DOHH2 (cell line): ENCODE results near the gene GALNS.

Experiments used
- H3F3A ChIP-seq: fragments of 200-600 bp; sonication (generic), shearing (Covaris generic); 2 replicates; pipeline ENCODE4 v1.6.0; 2016; ENCODE audit warnings: antibody characterized with exemption, mild to moderate bottlenecking; ENCODE audit not compliant: control insufficient read depth, insufficient read depth
- H3K27ac ChIP-seq: fragments of 200-600 bp; sonication (generic); 2 replicates; pipeline ENCODE4 v1.5.1; 2014; ENCODE audit warnings: low read depth, mild to moderate bottlenecking, low read length, moderate library complexity
- H3K27me3 ChIP-seq: fragments of 200-600 bp; sonication (generic); 2 replicates; pipeline ENCODE4 v1.6.1; 2014; ENCODE audit warnings: mild to moderate bottlenecking, low read length, mixed read lengths; ENCODE audit not compliant: control insufficient read depth
- H3K36me3 ChIP-seq: fragments of 200-600 bp; sonication (generic); 2 replicates; pipeline ENCODE4 v1.6.1; 2014; ENCODE audit warnings: mild to moderate bottlenecking, low read length, moderate library complexity, mixed read lengths; ENCODE audit not compliant: control insufficient read depth
- H3K4me1 ChIP-seq: fragments of 200-600 bp; sonication (generic); 2 replicates; pipeline ENCODE4 v1.6.1; 2014; ENCODE audit warnings: mild to moderate bottlenecking, low read length, mixed read lengths; ENCODE audit not compliant: control insufficient read depth
- H3K4me2 ChIP-seq: fragments of 200-600 bp; sonication (generic); 2 replicates; pipeline ENCODE4 v1.6.0; 2014; ENCODE audit warnings: mild to moderate bottlenecking, low read length, moderate library complexity
- H3K4me3 ChIP-seq: fragments of 200-600 bp; sonication (generic); 2 replicates; pipeline ENCODE4 v1.5.1; 2014; ENCODE audit warnings: mild to moderate bottlenecking, low read length, mixed read lengths
- H3K79me2 ChIP-seq: fragments of 200-600 bp; sonication (generic); 2 replicates; pipeline ENCODE4 v1.6.1; 2014; ENCODE audit warnings: mild to moderate bottlenecking, low read length, mixed read lengths; ENCODE audit not compliant: control insufficient read depth
- H3K9me2 ChIP-seq: fragments of 200-600 bp; sonication (generic); replicated peaks from 2 replicates; pipeline ENCODE4 v1.6.1; 2014; ENCODE audit warnings: mild to moderate bottlenecking, low read length, mixed read lengths; ENCODE audit not compliant: control insufficient read depth
- H3K9me3 ChIP-seq: fragments of 200-600 bp; sonication (generic); 2 replicates; pipeline ENCODE4 v1.6.1; 2014; ENCODE audit warnings: antibody characterized with exemption, low read length, mixed read lengths; ENCODE audit not compliant: control insufficient read depth, insufficient read depth
- H4K20me1 ChIP-seq: fragments of 200-600 bp; sonication (generic); 2 replicates; pipeline ENCODE4 v1.6.0; 2014; ENCODE audit warnings: low read depth, mild to moderate bottlenecking, antibody characterized with exemption, low read length, moderate library complexity; ENCODE audit not compliant: control insufficient read depth, insufficient read depth
- CTCF ChIP-seq: fragments of 200-600 bp; sonication (generic); IDR thresholded peaks from one replicate; pipeline ENCODE4 v1.5.1; 2014; ENCODE audit warnings: antibody characterized with exemption, mild to moderate bottlenecking, low read depth, low read length; ENCODE audit not compliant: poor library complexity, severe bottlenecking
- EZH2phosphoT487 ChIP-seq: fragments of 200-600 bp; sonication (generic); IDR thresholded peaks from 2 replicates; pipeline ENCODE4 v1.6.1; 2017; ENCODE audit warnings: borderline replicate concordance, mild to moderate bottlenecking, antibody characterized with exemption, low read length, moderate library complexity, mixed read lengths

The GALNS gene

DNA sequence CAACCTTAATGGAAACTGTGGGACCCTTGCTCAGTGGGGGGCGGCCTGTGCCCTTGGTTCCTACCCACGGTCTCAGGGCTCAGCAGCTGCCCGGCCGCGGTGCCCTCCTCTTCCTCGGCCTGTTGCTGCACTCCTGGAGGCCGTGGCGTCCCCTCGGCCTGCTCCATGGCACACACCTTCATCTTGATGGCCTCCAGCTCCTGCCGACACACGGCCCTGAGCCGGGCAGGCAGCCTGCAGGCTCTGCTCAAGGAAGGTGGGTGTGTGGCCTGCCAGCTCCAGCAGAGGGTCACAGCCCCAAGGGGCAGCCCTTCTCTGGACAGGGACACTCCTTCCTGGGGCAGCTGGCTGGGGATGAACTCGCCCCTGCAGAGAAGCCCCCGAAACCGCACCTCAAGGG lies 9.0 kb upstream of the GALNS start:
- H3K4me1 ChIP-seq, result no peaks in the 10 kb centered on the region
- H3K27me3 ChIP-seq, result peaks cover 24% of the 10 kb centered on the region

DNA sequence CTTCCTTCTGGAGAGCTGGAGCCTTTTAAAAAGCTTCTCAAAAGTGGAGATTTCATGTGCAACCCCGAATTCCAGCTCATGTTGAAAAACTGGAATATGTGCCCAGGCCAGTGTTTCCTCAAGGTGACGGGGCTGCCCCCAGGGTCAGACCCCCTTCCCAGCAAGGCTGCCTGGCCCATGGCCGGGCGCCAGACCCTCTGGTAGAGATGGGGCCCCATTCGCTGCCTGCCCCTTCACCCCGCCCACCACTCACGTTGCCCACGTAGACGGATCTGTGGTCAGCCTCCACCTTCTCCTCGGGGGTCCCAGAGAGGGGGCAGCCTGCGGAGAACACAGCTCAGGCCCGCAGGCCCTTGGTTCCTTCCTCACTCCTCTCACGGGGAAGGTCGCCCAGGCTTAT lies 8.6 kb upstream of the GALNS start:
- Histone ChIP-seq H3K79me2 (no peaks in the 10 kb centered on the region), H3F3A (no peaks in the 10 kb centered on the region), H3K9me2 (no peaks in the 10 kb centered on the region), H3K4me1 (no peaks in the 10 kb centered on the region), H3K9me3 (no peaks in the 10 kb centered on the region), H3K27me3 (peaks cover 19% of the 10 kb centered on the region), H3K4me3 (no peak overlapping the region), H3K36me3 (peaks cover 7% of the 10 kb centered on the region; the same call in 1 of the 2 replicates), H4K20me1 (no peaks in the 10 kb centered on the region), H3K4me2 (no peak overlapping the region), H3K27ac (no peak overlapping the region)
- TF ChIP-seq CTCF, result no peak
- no peak for TF ChIP-seq EZH2phosphoT487

More for the DNA sequence above, 9.0 kb upstream of the GALNS start:
- Histone ChIP-seq H3K79me2 (no peaks in the 10 kb centered on the region), H3K9me2 (no peaks in the 10 kb centered on the region), H3K36me3 (peaks cover 4% of the 10 kb centered on the region; the same call in 1 of the 2 replicates), H3K9me3 (no peaks in the 10 kb centered on the region), H4K20me1 (no peaks in the 10 kb centered on the region), H3K4me3 (no peak overlapping the region), H3K4me2 (no peak overlapping the region), H3K27ac (no peak overlapping the region), H3F3A (no peaks in the 10 kb centered on the region)
- no peak for TF ChIP-seq CTCF

- no peak overlapping the region for H3K27ac ChIP-seq
- no peaks in the 10 kb centered on the region for H3F3A ChIP-seq
- no peaks in the 10 kb centered on the region for H3K9me2 ChIP-seq
- peaks cover 14% of the 10 kb centered on the region for H3K27me3 ChIP-seq
- TF ChIP-seq CTCF (no peak), EZH2phosphoT487 (no peak)
- H3K4me3 ChIP-seq, result no peak overlapping the region
- H4K20me1 ChIP-seq, result no peaks in the 10 kb centered on the region
- no peak overlapping the region for H3K4me2 ChIP-seq
- H3K4me1 ChIP-seq, result 0 out of 2 replicates have a peak, but pooled peaks cover 2% of the 10 kb centered on the region
- H3K36me3 ChIP-seq, result peaks cover 14% of the 10 kb centered on the region
- no peaks in the 10 kb centered on the region for H3K9me3 ChIP-seq
- no peaks in the 10 kb centered on the region for H3K79me2 ChIP-seq
These were observed 7.8 kb upstream of the GALNS start for GRCh38 chr16:88864521-88864920.

GRCh38 chr16:88864099-88864498 lies 7.4 kb upstream of the GALNS start:
- Histone ChIP-seq H3K36me3 (peaks cover 18% of the 10 kb centered on the region), H3K4me1 (peaks cover 5% of the 10 kb centered on the region; the same call in 1 of the 2 replicates), H3K27me3 (peaks cover 11% of the 10 kb centered on the region), H3K4me3 (no peak overlapping the region), H3K4me2 (no peak overlapping the region), H4K20me1 (no peaks in the 10 kb centered on the region), H3K9me3 (no peaks in the 10 kb centered on the region), H3K9me2 (no peaks in the 10 kb centered on the region), H3K79me2 (no peaks in the 10 kb centered on the region), H3F3A (no peaks in the 10 kb centered on the region), H3K27ac (no peak overlapping the region)
- no peak for TF ChIP-seq EZH2phosphoT487
- no peak for TF ChIP-seq CTCF
